ENCODE measurements around the gene SSTR5.

The SSTR5 gene

DNA sequence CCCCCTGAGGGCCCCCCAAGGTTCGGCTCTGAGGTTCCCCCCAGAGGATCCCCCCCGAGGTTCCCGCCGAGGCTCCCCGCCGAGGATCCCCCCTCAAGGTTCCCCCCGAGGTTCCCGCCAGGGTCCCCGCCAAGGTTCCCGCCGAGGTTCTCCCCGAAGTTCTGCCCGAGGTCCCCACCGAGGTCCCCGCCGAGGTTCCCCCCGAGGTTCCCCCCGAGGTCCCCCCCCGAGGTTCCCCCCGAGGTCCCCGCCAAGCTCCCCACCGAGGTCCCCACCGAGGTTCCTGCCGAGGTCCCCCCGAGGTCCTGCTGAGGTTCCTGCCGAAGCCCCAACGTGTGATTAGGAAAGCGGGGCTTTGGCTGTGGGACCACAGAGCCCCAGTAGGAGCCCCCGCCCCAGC lies 32.2 kb upstream of the SSTR5 start:
- DNase-seq, result no peak

- DNase-seq, result no peak
These were observed 30.4 kb upstream of the SSTR5 start for GRCh38 chr16:1042049-1042744.

- peak; percentile 76 for DNase-seq
These were observed 29.7 kb upstream of the SSTR5 start for GRCh38 chr16:1042866-1043265.

DNA sequence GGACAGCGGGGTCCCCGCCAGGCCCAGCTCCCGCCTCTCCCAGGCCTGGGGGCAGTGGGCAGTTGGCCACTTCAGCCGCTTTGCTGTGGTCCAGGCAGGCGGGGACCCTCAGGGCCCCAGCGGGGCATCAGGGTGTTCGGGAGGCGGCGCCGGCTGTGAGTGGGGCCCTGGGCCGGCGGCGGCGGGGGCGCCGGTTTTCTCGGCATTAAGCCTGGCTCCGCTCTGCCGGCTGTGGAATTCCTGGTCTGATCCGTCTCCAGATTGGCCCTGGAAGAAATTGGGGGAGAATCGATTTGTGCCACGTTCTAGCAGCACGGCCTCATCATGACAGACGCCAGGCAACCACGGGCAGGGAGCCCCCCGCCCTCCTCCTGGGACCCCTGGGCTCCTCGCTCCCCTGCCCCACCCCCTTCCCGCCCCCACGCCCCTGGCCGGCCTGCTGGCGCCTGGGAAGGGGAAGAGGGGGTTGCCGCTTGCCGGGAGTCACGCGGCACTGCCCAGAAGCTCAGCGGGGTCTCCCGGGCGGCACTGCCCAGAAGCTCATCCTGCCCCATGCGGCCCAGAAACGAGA lies 28.6 kb upstream of the SSTR5 start:
- peak; percentile 82 for DNase-seq

GRCh38 chr16:1044460-1045309 lies 27.9 kb upstream of the SSTR5 start:
- DNase-seq, result no peak

DNA sequence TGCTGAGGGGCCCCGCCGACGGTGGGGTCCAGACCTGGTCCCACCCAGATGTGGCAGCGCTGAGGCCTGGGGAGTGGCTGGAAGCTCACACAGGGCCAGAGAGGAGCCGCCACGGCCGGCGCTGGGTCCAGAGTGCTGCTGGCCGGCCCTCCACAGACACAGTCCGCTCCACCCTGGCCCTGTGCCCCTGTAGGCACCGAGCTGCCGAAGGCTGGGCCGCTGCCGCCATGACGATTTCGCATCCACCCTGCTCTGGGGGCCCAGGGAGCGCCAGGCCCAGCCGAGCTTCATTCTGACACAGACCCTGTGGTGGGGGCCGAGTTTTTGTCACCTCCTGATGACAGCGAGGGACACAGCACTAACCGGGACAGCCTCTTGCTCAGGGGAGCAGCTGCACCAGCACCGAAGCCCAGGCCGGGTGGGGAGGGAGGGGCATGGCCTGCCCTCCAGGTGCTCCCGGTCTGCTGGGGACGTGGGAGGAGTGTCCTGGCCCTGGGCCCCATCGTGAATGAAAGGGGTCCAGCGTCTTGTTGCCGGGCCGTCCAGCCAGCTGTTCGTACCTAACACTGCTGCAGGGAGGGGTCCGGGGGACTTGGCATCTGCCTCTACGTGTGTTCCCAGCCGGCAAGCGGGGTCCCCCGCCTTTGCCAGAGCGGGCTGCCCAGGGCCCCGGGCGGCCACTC lies 27.1 kb upstream of the SSTR5 start:
- DNase-seq, result peak; percentile 86

DNA sequence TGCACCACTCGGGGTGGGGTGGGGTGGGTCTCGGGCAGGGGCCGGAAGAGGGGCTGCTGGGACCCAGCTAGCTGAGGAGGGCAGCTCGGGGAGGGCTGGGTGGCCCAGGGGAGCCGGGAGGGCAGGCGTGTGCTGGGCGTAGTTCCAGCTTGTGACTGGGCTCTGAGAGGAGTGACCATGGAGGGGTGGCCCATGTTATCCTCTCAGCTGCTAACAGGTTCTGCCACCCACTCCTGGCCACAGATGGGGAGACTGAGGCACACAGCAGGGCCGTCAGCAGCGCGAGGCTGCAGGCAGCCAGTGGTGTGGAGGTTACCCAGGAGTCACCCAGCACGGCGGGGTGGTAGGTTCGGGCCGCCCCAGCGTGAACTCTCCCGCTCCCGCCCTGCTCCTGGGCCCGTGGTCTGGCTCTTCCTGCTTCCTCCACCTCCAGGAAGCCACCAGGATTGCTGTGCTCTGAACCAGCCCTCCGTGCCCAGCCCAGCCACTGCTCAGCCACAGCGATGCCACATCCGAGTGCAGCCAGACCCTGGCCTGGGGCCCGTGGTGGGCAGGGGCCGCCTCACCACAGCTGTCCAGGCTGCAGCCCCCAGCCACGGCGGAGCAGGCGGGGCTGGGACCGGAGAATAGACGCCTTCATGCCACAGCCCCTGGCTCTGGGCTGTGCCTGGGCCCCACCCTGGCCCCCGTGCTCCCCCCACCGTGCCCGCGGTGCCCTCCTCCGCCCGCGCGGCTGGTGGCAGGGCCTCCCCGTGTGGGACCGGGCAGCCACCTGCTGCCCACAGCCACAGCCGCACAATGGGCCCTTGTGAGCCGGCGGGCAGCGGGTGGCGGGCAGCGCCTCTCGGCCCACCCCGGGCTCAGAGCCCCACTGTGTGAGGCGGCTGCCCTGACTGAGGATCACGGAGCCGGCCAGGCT lies 26.3 kb upstream of the SSTR5 start:
- peak; percentile 68 for DNase-seq

DNA sequence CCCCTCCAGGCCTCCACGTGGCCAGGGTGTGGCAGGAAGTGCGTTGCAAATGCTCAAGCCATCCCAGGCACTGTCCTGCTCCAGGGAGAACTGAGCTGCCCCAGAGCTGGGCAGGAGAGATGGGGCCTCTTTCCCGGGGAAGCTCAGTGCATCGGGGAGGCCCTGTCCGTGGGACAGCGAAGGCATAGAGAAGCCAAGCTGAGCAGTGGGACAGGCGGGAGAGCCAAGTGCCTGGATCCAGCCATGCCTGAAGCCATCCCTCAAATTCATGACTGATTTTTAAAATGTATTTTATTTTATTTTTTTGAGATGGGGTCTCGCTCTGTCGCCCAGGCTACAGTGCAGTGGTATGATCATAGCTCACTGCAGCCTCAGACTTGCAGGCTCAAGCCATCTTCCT lies 25.4 kb upstream of the SSTR5 start:
- DNase-seq, result no peak

GRCh38 chr16:1047801-1048200 lies 24.7 kb upstream of the SSTR5 start:
- no peak for DNase-seq

GRCh38 chr16:1048442-1049112 lies 24.0 kb upstream of the SSTR5 start:
- DNase-seq, result peak; percentile 89

DNA sequence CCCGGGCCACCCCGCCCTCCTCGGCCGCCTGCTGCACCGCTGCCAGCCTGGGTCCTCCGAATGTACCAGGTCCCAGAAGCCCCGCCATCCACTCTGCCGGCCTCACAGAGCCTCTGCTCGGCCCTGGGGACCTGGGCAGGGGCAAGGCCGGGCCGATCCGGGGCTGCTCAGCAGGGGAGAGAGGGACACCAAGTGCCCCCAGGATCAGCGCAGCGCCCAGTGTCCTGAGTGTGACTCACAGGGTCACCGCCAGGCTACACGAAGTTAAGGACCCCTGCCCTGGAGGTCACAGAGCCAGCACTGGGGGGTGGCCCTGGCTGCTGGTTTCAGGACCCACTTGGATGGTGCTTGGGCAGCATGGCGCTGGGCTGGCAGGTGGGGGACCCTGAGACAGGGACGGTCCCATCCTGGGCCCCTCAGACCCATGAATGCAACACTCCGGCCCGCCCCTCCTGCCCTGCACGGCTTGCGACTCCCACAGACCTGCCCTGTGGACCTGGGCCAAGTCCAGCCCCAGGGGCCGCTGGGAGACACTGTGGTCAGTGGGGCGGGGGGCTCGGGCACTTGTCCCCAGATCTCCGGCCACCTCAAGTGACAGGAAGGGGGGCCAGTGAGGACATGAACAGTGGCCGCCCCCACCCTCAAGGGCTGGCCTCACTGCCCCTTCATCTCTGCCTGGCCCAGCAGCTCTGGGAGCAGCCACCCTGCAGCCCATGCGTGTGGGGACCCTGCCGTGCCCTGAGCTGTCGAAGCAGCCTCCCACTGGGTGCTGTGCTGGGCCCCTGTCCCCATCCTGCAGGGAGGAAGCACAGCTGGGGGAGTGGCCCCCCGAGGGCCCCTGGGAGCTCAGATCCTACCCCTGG lies 23.2 kb upstream of the SSTR5 start:
- no peak for DNase-seq

GRCh38 chr16:1049976-1050247 lies 22.6 kb upstream of the SSTR5 start:
- DNase-seq, result no peak

DNA sequence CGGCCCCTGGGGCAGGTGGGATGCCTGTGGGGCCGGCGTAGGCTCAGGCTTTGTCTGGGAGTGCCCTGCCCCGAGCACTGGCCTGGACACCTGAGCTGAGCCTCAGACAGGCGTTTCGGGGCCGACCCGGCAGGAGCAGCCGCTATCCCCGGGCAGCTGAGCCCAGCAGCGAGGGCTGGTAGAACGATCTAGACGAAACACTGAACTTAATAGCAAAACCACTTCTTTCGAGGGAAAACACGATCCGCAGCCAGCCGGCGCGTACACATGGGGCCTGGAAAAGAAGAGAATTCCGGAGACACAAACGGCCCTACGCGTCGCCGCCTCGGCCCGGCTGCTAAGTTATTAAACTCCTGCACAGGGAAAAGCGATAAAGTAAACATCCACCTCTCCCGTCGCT lies 22.0 kb upstream of the SSTR5 start:
- DNase-seq, result peak; percentile 78

DNA sequence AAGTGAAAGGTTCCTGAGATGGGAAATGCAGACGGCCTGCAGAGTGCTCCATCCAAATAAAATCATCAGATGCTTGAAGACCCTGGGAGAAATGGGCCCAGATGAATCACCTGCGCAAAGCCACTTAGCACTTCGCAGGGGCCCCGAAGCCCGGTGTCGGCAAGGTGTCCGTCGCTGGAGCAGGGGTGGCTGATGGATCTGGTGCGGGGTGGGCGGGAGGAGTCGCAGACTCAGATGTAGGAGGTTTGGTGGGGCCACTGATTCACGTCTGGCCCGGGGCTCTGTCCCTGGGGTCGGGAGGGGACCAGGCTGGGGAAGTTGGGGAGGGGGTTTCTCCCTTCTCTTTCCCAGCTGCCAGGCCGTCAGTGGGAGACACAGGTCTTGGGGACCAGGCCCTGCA lies 21.6 kb upstream of the SSTR5 start:
- DNase-seq, result no peak

DNA sequence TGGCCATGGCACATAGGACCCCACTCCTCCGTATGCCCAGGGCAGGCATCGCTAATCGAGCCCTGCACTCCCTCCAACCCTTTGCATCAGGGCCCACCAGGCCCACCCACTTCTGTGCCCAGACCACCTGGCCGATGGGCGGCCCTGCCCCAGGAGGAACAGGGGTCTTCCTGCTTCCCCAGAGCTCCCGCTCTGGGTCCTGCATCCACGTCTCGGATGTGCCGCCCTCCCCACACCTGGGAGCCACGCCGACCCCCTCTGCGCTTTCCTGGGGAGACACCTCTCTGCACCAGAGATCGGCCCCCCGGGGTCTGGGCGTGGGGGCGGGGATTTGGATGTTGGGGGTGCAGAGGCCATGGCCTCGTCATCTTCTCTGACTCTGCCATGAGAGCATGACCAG lies 21.1 kb upstream of the SSTR5 start:
- DNase-seq, result no peak

- no peak for DNase-seq
These were observed 19.8 kb upstream of the SSTR5 start for GRCh38 chr16:1052721-1053120.

- DNase-seq, result peak; percentile 69
These were observed 19.4 kb upstream of the SSTR5 start for GRCh38 chr16:1053121-1053521.

DNA sequence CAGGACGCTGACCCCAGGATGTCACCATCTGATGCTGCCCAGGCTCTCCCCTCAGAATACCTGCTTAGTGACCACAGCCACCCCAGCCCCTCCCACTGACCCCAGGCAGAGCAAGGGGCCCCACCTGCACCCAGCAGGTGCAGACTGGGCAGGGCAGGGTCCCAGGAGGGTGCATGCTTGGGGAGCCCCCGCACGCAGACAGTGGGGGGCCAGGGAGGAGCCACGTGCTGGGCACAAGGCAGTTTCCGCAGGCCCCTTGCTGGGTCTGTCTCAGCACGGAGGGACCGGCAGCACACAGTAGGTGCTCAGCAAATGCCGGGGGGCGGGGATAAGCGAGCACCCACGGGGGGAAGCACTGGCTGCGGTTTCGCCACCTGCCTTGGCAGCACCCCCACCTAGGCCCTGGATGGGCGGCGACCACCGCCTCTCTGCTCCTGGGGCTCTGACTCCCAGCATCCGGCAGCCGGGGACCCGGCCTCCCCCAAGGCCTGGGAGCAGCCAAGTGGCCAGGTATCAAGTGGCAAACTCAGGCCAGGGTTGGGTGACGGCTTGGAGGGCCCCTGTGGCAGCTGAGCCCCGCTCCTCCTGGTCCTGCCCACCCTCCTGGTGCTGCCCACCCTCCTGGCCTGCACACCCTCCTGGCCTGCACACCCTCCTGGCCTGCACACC lies 18.7 kb upstream of the SSTR5 start:
- no peak for DNase-seq

- peak; percentile 74 for DNase-seq
These were observed 17.6 kb upstream of the SSTR5 start for GRCh38 chr16:1054660-1055556.

Data from left hindlimb (tissue), 1 donor.